Epithelial cell of esophagus (primary cell): ENCODE data around the gene CD1B.
"Not testable (repeated sequence)": the region's sequence is repeated elsewhere in the genome, so short reads cannot be mapped to it uniquely, and the experiment has no call there.

Experiments
- DNase-seq: peaks from one replicate; pipeline ENCODE4 v3.0.0; 2010; ENCODE audit warnings: low read depth
- H3K4me3 ChIP-seq: 2 replicates; pipeline ENCODE4 v1.5.1; 2011; ENCODE audit warnings: mild to moderate bottlenecking, low read length, control low read depth
- TF ChIP-seq, protein P1 (sequence below): IDR thresholded peaks from 2 replicates; pipeline ENCODE4 v1.5.1; 2011; ENCODE audit warnings: low read depth, mild to moderate bottlenecking, low read length, control low read depth, inconsistent platforms; ENCODE audit not compliant: insufficient read depth; ENCODE audit errors: missing control alignments

CD1B gene

GRCh38 chr1:158289811-158290210, 41.5 kb downstream of the CD1B start, which contains the start of gene CD1C:
Gene CD1C (plus strand): TSS chr1:158289923. CDS start chr1:158290065, 142 bp downstream.
- H3K4me3 ChIP-seq, result no peak within 1 kb of the TSS

GRCh38 chr1:158286941-158287346, 44.4 kb downstream of the CD1B start:
- TF ChIP-seq, protein P1, sequence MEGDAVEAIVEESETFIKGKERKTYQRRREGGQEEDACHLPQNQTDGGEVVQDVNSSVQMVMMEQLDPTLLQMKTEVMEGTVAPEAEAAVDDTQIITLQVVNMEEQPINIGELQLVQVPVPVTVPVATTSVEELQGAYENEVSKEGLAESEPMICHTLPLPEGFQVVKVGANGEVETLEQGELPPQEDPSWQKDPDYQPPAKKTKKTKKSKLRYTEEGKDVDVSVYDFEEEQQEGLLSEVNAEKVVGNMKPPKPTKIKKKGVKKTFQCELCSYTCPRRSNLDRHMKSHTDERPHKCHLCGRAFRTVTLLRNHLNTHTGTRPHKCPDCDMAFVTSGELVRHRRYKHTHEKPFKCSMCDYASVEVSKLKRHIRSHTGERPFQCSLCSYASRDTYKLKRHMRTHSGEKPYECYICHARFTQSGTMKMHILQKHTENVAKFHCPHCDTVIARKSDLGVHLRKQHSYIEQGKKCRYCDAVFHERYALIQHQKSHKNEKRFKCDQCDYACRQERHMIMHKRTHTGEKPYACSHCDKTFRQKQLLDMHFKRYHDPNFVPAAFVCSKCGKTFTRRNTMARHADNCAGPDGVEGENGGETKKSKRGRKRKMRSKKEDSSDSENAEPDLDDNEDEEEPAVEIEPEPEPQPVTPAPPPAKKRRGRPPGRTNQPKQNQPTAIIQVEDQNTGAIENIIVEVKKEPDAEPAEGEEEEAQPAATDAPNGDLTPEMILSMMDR, result no peak
- DNase-seq, result no peak
- no peak overlapping the region for H3K4me3 ChIP-seq

More at GRCh38 chr1:158289811-158290210, 41.5 kb downstream of the CD1B start, which contains the start of gene CD1C:
- TF ChIP-seq, protein P1, result no peak
- no peak for DNase-seq

- no peak for DNase-seq
- TF ChIP-seq, protein P1, result no peak
- H3K4me3 ChIP-seq, result no peak overlapping the region
These were observed 44.8 kb downstream of the CD1B start for GRCh38 chr1:158286487-158286886.

GRCh38 chr1:158285756-158286241, 45.5 kb downstream of the CD1B start:
- DNase-seq, result no peak
- no peak overlapping the region for H3K4me3 ChIP-seq
- TF ChIP-seq, protein P1, result no peak

DNA sequence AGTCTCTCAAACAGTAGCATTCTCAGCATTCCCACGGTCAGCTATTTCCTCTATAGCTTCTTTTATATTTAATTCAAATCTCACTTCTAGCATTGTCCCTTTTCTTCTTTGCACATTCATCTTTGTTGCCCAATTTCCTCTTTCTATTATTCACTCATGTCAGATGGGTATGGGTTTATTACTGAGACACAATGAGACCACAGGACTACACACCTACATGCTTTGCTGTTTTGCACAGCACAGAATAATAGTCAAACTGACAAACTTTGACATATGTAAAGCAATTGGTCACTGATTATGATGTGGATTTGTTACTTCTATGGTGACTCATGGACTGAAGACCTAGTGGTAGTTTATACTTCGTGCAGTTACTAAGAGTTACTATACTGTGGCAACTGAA, 47.4 kb downstream of the CD1B start:
- H3K4me3 ChIP-seq, result no peak overlapping the region
- TF ChIP-seq, protein P1, result no peak
- no peak for DNase-seq

- not testable (repeated sequence) for H3K4me3 ChIP-seq, DNase-seq
These were observed 48.9 kb downstream of the CD1B start for GRCh38 chr1:158282421-158282820.
